ENCODE results near the gene GAL3ST3. TPM values are rescaled to one million over a fixed set of nuclear protein-coding genes. Genes with fewer than 3 reads are reported as not detected.

Gene GAL3ST3
- total RNA-seq, 2 donors from 2014 or later = 0.66 to 2.6 TPM

DNA sequence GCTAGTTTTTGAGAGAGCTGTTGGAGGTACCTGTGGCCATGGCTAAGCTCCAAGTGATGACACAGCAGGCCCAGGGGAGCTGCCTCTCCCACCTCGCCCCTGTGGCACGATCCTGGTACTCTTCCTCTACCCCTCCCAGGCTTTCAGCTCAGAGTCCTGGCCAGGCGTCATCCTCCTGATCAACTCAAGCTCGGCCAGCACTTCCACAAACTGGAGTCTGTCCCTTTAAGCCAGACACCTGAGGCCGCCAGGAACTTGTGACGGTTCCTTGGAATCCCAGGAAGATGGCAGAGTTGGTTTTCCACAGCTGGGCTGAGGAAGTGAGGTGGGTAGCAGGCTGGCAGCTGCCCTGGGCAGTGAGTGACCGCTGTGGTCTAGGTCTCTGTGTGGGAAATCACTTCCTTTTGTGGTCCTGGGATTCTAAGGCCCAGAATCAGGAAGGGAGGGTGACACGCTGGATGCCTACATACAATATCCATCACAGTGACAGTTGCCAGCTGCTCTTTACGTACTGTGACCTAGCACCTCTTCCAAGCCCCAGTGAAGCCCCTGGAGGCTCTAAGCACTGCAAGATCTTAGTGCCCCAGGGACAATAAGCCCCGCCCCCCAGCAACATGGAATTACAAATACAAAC is 40.4 kb downstream of the GAL3ST3 start:
- H3K27ac ChIP-seq = no peak overlapping the region
- no peak overlapping the region for H3K4me3 ChIP-seq
- H3K4me1 ChIP-seq = peaks cover 5% of the 10 kb centered on the region
- H3K36me3 ChIP-seq (replicated peaks in 1 of 2; ENCODE audit: insufficient read depth in 1 of 2, low read depth in 2 of 2) = no peaks in the 10 kb centered on the region
- H3K9me3 ChIP-seq = no peaks in the 10 kb centered on the region
- no peak for DNase-seq
- intact Hi-C loops (cut with DNase I) = no loop called here
- no peak for TF ChIP-seq POLR2A (IDR thresholded peaks at IDR 0.05)
- TF ChIP-seq, protein P1, sequence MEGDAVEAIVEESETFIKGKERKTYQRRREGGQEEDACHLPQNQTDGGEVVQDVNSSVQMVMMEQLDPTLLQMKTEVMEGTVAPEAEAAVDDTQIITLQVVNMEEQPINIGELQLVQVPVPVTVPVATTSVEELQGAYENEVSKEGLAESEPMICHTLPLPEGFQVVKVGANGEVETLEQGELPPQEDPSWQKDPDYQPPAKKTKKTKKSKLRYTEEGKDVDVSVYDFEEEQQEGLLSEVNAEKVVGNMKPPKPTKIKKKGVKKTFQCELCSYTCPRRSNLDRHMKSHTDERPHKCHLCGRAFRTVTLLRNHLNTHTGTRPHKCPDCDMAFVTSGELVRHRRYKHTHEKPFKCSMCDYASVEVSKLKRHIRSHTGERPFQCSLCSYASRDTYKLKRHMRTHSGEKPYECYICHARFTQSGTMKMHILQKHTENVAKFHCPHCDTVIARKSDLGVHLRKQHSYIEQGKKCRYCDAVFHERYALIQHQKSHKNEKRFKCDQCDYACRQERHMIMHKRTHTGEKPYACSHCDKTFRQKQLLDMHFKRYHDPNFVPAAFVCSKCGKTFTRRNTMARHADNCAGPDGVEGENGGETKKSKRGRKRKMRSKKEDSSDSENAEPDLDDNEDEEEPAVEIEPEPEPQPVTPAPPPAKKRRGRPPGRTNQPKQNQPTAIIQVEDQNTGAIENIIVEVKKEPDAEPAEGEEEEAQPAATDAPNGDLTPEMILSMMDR (IDR thresholded peaks at IDR 0.05) = no peak
- WGBS, 2 donors = 53 to 71% methylated on average over 10 of the region's 10 CpGs
- no peaks in the 10 kb centered on the region for H3K27me3 ChIP-seq
- ATAC-seq = no peak

DNA sequence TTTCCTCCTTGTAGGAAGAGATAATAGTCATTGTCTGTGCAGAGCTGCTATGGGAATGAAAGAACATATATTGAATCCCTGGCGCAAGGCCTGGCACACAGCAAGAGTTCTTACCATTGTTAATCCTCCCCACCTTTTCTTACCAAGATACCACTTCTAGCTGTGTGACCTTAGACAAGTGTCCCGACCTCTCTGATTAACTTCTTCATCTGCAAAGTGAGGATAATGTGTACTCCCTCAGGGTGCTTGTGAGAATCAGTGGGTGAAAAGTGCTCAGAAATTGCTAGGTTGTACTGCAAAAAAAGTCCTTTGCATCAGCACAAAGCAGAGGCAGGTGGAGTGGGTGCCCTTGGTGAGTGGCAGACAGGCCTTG is 40.9 kb downstream of the GAL3ST3 start:
- Histone ChIP-seq H3K27me3 (no peaks in the 10 kb centered on the region), H3K36me3 (replicated peaks in 1 of 2; ENCODE audit: insufficient read depth in 1 of 2, low read depth in 2 of 2) (no peaks in the 10 kb centered on the region), H3K4me1 (peaks cover 11% of the 10 kb centered on the region), H3K4me3 (no peak overlapping the region), H3K27ac (no peak overlapping the region), H3K9me3 (no peaks in the 10 kb centered on the region)
- intact Hi-C loops (cut with DNase I) = no loop called here
- WGBS, 2 donors = 82 to 88% methylated on average over 2 of the region's 2 CpGs
- DNase-seq (no peak), ATAC-seq (no peak)
- TF ChIP-seq POLR2A (IDR thresholded peaks at IDR 0.05) = no peak
- TF ChIP-seq, protein P1 (IDR thresholded peaks at IDR 0.05) = no peak

DNA sequence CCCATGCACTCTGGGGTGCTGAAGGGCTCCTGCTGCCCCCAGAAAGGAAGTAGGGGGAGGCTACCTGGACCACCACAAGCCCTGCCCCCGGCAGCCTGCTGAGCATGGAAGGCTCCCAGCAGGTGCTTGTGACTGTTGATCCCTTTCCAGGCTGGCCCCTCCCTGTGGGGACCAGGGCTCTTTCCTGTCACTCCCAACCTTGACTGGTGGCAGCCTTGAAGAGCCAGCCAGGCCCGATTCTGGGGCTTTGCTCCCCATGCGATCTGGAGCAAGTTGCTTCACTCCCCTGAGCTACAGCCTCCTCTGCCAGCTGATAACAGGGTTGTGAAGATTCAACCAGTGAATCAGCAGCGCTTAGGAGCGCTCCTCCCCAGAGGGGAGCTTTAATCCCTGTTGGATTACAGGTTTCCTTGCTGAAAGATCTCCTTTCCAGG is 41.7 kb downstream of the GAL3ST3 start:
- peaks cover 14% of the 10 kb centered on the region for H3K4me1 ChIP-seq
- intact Hi-C loops (cut with DNase I) = no loop called here
- WGBS, 2 donors = 35% methylated on average over 5 of the region's 5 CpGs; no CpG with 5 or more reads in 1 of the 2 donors
- H3K36me3 ChIP-seq (replicated peaks in 1 of 2; ENCODE audit: insufficient read depth in 1 of 2, low read depth in 2 of 2) = no peaks in the 10 kb centered on the region
- no peaks in the 10 kb centered on the region for H3K27me3 ChIP-seq
- ATAC-seq (no peak), DNase-seq (no peak)
- no peaks in the 10 kb centered on the region for H3K9me3 ChIP-seq
- H3K4me3 ChIP-seq = no peak overlapping the region
- TF ChIP-seq POLR2A (IDR thresholded peaks at IDR 0.05) = no peak
- TF ChIP-seq, protein P1 (IDR thresholded peaks at IDR 0.05) = no peak
- H3K27ac ChIP-seq = no peak overlapping the region

DNA sequence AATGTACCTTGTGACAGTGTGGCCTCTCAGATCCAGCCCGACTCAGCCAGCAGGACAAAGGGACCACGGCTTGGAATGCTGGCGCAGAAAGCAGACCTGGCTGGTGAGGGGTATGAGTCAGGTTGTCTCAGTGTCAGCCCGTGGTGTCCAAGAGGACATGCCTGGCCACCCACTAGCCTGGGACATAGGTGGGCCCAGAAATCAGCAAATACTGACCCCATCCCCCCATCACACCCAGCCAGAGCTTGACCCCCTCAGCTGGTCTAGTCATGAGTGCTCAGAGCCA is 42.1 kb downstream of the GAL3ST3 start:
- TF ChIP-seq POLR2A (IDR thresholded peaks at IDR 0.05) = no peak
- no peaks in the 10 kb centered on the region for H3K36me3 ChIP-seq (replicated peaks in 1 of 2; ENCODE audit: insufficient read depth in 1 of 2, low read depth in 2 of 2)
- ATAC-seq = no peak
- H3K4me3 ChIP-seq = no peak overlapping the region
- H3K27ac ChIP-seq = no peak overlapping the region
- H3K9me3 ChIP-seq = no peaks in the 10 kb centered on the region
- WGBS, 2 donors = 67% methylated on average over 4 of the region's 4 CpGs; no CpG with 5 or more reads in 1 of the 2 donors
- no peaks in the 10 kb centered on the region for H3K27me3 ChIP-seq
- H3K4me1 ChIP-seq = peaks cover 14% of the 10 kb centered on the region
- no peak for DNase-seq
- intact Hi-C loops (cut with DNase I) = no loop called here

DNA sequence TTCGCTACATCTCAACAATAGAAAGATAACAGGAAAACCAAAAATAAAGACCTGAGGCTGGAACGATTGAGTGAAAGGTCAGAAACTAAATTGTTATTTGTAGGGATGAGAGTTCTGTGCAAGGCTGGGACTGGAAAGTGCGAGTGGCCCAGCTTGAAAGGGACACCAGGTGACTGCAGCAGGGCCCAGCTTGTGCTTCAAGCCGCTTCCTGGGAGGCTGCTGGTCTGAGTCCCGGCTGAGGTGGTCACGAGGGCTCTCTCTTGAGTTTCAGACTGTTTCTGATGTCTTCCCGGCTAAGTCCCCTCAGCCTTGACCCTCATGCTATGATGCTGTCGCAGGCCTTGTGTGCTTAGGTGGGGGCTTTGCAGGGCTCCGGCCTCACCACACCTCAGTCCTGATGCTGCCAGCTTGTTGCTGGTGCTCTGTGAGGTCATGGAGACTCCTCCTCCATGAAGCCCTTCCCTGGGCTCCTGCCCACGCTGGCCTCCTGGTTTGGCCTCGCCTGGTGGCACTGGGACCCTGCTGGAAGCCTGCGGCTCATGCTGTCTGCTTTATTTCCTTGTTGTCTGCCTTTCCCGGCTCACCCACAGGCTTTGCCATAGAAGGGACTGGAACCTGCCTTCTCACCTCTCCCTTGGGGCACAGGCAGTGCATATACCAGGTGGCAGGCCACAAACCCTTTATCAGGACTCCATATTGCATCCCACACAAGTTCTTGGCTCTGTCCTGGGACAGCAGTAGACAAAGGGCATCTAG is 42.6 kb downstream of the GAL3ST3 start:
- Histone ChIP-seq H3K27me3 (no peaks in the 10 kb centered on the region), H3K4me1 (peaks cover 14% of the 10 kb centered on the region), H3K9me3 (no peaks in the 10 kb centered on the region), H3K27ac (no peak overlapping the region), H3K36me3 (replicated peaks in 1 of 2; ENCODE audit: insufficient read depth in 1 of 2, low read depth in 2 of 2) (no peaks in the 10 kb centered on the region), H3K4me3 (no peak overlapping the region)
- no peak for TF ChIP-seq POLR2A (IDR thresholded peaks at IDR 0.05)
- TF ChIP-seq, protein P1 (IDR thresholded peaks at IDR 0.05) = no peak
- ATAC-seq = no peak
- WGBS, 2 donors = 86% methylated on average over 12 to 13 of the region's 13 CpGs
- no peak for DNase-seq
- intact Hi-C loops (cut with DNase I) = no loop called here

All from body of pancreas (tissue), 4 donors.